HL-60/S4 treated with retinoic acid at 250 ng/mL for 4 days and 3 days (cell line): Measurements from ENCODE around the gene CELF4.

Experiments used
- in situ Hi-C: fragments of 300-500 bp; cut with MboI; formaldehyde crosslinking; loops from 2 replicates; pipeline ENCODE4 v1.7.0; 2022; ENCODE audit warnings: low sequenced_read_pairs

CELF4 gene

GRCh38 chr18:37266290-37266689 lies 299.3 kb downstream of the CELF4 start:
- in situ Hi-C loops: no loop called here

GRCh38 chr18:37265382-37265781 lies 300.2 kb downstream of the CELF4 start:
- in situ Hi-C loops: no loop called here

- in situ Hi-C loops: no loop called here
These were observed 300.6 kb downstream of the CELF4 start for GRCh38 chr18:37264956-37265355.

GRCh38 chr18:37261988-37262387 lies 303.6 kb downstream of the CELF4 start:
- in situ Hi-C loops: no loop called here

- in situ Hi-C loops: no loop called here
These were observed 304.3 kb downstream of the CELF4 start for GRCh38 chr18:37261246-37261840.

- in situ Hi-C loops: no loop called here
These were observed 305.1 kb downstream of the CELF4 start for GRCh38 chr18:37260367-37261093.

- in situ Hi-C loops: no loop called here
These were observed 305.9 kb downstream of the CELF4 start for GRCh38 chr18:37259711-37260110.

- in situ Hi-C loops: no loop called here
These were observed 306.8 kb downstream of the CELF4 start for GRCh38 chr18:37258819-37259218.

- in situ Hi-C loops: no loop called here
These were observed 307.5 kb downstream of the CELF4 start for GRCh38 chr18:37258131-37258530.

- in situ Hi-C loops: no loop called here
These were observed 310.6 kb downstream of the CELF4 start for GRCh38 chr18:37254973-37255372.

- in situ Hi-C loops: no loop called here
These were observed 311.3 kb downstream of the CELF4 start for GRCh38 chr18:37254236-37254754.

GRCh38 chr18:37253394-37254235 lies 312.0 kb downstream of the CELF4 start:
- in situ Hi-C loops: no loop called here

GRCh38 chr18:37252854-37253393 lies 312.7 kb downstream of the CELF4 start:
- in situ Hi-C loops: no loop called here

- in situ Hi-C loops: no loop called here
These were observed 313.3 kb downstream of the CELF4 start for GRCh38 chr18:37252342-37252741.

GRCh38 chr18:37251679-37252078 lies 313.9 kb downstream of the CELF4 start:
- in situ Hi-C loops: no loop called here

GRCh38 chr18:37249895-37250618 lies 315.5 kb downstream of the CELF4 start:
- in situ Hi-C loops: no loop called here

- in situ Hi-C loops: no loop called here
These were observed 316.3 kb downstream of the CELF4 start for GRCh38 chr18:37249171-37249886.

GRCh38 chr18:37248281-37248680 lies 317.3 kb downstream of the CELF4 start:
- in situ Hi-C loops: no loop called here

- in situ Hi-C loops: no loop called here
These were observed 318.0 kb downstream of the CELF4 start for GRCh38 chr18:37247497-37248161.
